K562 (cell line): ENCODE data around the gene IFI30. TPM values are rescaled to one million over a fixed set of nuclear protein-coding genes. Genes with fewer than 3 reads are reported as not detected.

Experiments
- AFF4 ChIP-seq: sonication (generic); formaldehyde crosslinking; IDR thresholded peaks from 2 replicates; pipeline ENCODE4 v1.8.0; 2023; ENCODE audit warnings: mild to moderate bottlenecking, missing genetic modification reagents
- ATF1 ChIP-seq, 2 experiments: fragments of 450-650 bp in 1 of 2; IDR thresholded peaks; 2 replicates each; pipeline ENCODE4 v1.6.1; 2016; ENCODE audit warnings: missing compliant biosample characterization in 1 of 2, missing genetic modification characterization in 1 of 2
- BCOR ChIP-seq: fragments of 450-650 bp; IDR thresholded peaks from 2 replicates; pipeline ENCODE4 v1.6.1; 2016
- BHLHE40 ChIP-seq: IDR thresholded peaks from 2 replicates; pipeline ENCODE4 v1.6.1; 2011; ENCODE audit warnings: low read length, improper control_type of control experiment
- BMI1 ChIP-seq: fragments of 150-350 bp; IDR thresholded peaks from 2 replicates; pipeline ENCODE4 v1.6.1; 2014; ENCODE audit warnings: low read length
- CBX3 ChIP-seq, 2 experiments: IDR thresholded peaks; 1 replicate in 1 of 2; 2 replicates in 1 of 2; pipeline ENCODE4 v1.6.1; 2012; ENCODE audit warnings: inconsistent platforms in 2 of 2, low read length in 2 of 2, borderline replicate concordance in 1 of 2, control low read depth in 1 of 2
- CREB3 ChIP-seq: fragments of 450-650 bp; conservative IDR thresholded peaks from 2 replicates; pipeline ENCODE4 v1.6.1; 2016; ENCODE audit warnings: missing genetic modification characterization, low read depth, mild to moderate bottlenecking, missing compliant biosample characterization, moderate library complexity
- ELK1 ChIP-seq: sonication (generic); formaldehyde crosslinking; IDR thresholded peaks from 2 replicates; pipeline ENCODE4 v1.8.1; 2022; ENCODE audit warnings: missing genetic modification reagents
- ESRRB ChIP-seq: fragments of 250-450 bp; sonication (Bioruptor Pico); IDR thresholded peaks from 2 replicates; pipeline ENCODE4 v1.5.0; 2020; ENCODE audit warnings: mild to moderate bottlenecking, moderate library complexity, borderline replicate concordance
- KDM5B ChIP-seq: fragments of 200-600 bp; sonication (generic); IDR thresholded peaks from 2 replicates; pipeline ENCODE4 v1.6.1; 2012; ENCODE audit warnings: low read depth, mild to moderate bottlenecking, moderate library complexity, low read length, control low read depth, inconsistent platforms; ENCODE audit not compliant: insufficient replicate concordance
- MAFF ChIP-seq: IDR thresholded peaks from 2 replicates; pipeline ENCODE4 v1.6.1; 2012; ENCODE audit warnings: low read length, improper control_type of control experiment
- PCBP1 ChIP-seq: fragments of 200-400 bp; formaldehyde crosslinking; IDR thresholded peaks from 2 replicates; pipeline ENCODE4 v1.6.1; 2018; ENCODE audit warnings: mild to moderate bottlenecking, low read depth, low read length; ENCODE audit not compliant: poor library complexity, severe bottlenecking
- POLR2G ChIP-seq: fragments of 200-400 bp; formaldehyde crosslinking; IDR thresholded peaks from 2 replicates; pipeline ENCODE4 v1.6.1; 2017; ENCODE audit warnings: low read depth, mild to moderate bottlenecking, antibody characterized with exemption, low read length, moderate library complexity
- PTBP1 ChIP-seq: fragments of 200-400 bp; formaldehyde crosslinking; IDR thresholded peaks from 2 replicates; pipeline ENCODE4 v1.6.1; 2017; ENCODE audit warnings: low read depth, low read length
- RBFOX2 ChIP-seq: fragments of 200-400 bp; formaldehyde crosslinking; IDR thresholded peaks from 2 replicates; pipeline ENCODE4 v1.6.1; 2017; ENCODE audit warnings: low read depth, mild to moderate bottlenecking, low read length, moderate library complexity
- VEZF1 ChIP-seq: fragments of 200-800 bp; sonication (Bioruptor generic); IDR thresholded peaks from 2 replicates; pipeline ENCODE4 v1.6.1; 2017; ENCODE audit warnings: missing genetic modification characterization, missing compliant biosample characterization
- ZNF253 ChIP-seq: fragments of 250-450 bp; sonication (Bioruptor Pico); conservative IDR thresholded peaks from 2 replicates; pipeline ENCODE4 v1.6.1; 2021; ENCODE audit warnings: mild to moderate bottlenecking
- ZNF408 ChIP-seq: fragments of 250-450 bp; sonication (Bioruptor Pico); IDR thresholded peaks from 2 replicates; pipeline ENCODE4 v1.4.0; 2020; ENCODE audit warnings: low read depth, mild to moderate bottlenecking, moderate library complexity
- ZNF717 ChIP-seq: fragments of 250-450 bp; sonication (Bioruptor Pico); IDR thresholded peaks from 2 replicates; pipeline ENCODE4 v1.5.0; 2021
- ZNF79 ChIP-seq: fragments of 250-450 bp; sonication (Bioruptor Pico); IDR thresholded peaks from 2 replicates; pipeline ENCODE4 v1.4.0; 2020; ENCODE audit warnings: low read depth, mild to moderate bottlenecking, moderate library complexity
- ZNF830 ChIP-seq: fragments of 250-450 bp; sonication (Bioruptor Pico); IDR thresholded peaks from 2 replicates; pipeline ENCODE4 v1.5.0; 2021; ENCODE audit warnings: mild to moderate bottlenecking
- ZSCAN29 ChIP-seq: fragments of 450-650 bp; IDR thresholded peaks from 2 replicates; pipeline ENCODE4 v1.6.1; 2017
- polyA plus RNA-seq, 8 experiments: library from polyadenylated mRNA; depleted of rRNA in 4 of 8; stranded (reverse) in 5 of 8; unstranded in 3 of 8; fragments of >200 nt; fragmentation: Nextera tagmentation in 2 of 8; fragmentation: Illumina TruSeq in 1 of 8; extraction: Ambion mirVana in 2 of 8; extraction: Trizol in 1 of 8; gene quantifications; 2 replicates each; pipeline versions ENCODE4 v1.2.1 to v1.2.3, GENCODE V29; 2011 to 2014; ENCODE audit warnings: inconsistent platforms in 1 of 8, missing spikeins in 1 of 8
- total RNA-seq, 7 experiments: library from RNA; depleted of rRNA in 6 of 7; stranded (reverse); fragments of >200 nt in 6 of 7; fragmentation: Illumina TruSeq in 2 of 7; extraction: Trizol in 2 of 7; gene quantifications; 2 replicates each; pipeline versions ENCODE4 v1.2.1 to v1.2.3, GENCODE V29; 2011 to 2021; ENCODE audit warnings: low replicate concordance in 1 of 7

Gene IFI30
- total and polyA plus RNA-seq, 9 of the 15 experiments (the other 6 are each of a cell fraction or from before 2014, with no cell fraction given) = 63.7 to 430 (median 109) TPM

GRCh38 chr19:18160493-18160970, 13.1 kb upstream of the IFI30 start (continued):
- TF ChIP-seq AFF4 (CRISPR knock-in tag) (no peak), CREB3 (tag) (0 out of 2 replicates have a peak, but pooled peaks have one; percentile 39), MAFF (no peak), POLR2G (peak; percentile 53), RBFOX2 (peak; percentile 70), BHLHE40 (no peak), ZSCAN29 (no peak), ZNF79 (CRISPR knock-in tag) (no peak), ZNF408 (no peak), BMI1 (no peak), PTBP1 (0 out of 2 replicates have a peak, but pooled peaks have one; percentile 63), CBX3 (IDR thresholded peaks at IDR 0.05; ENCODE audit: borderline replicate concordance in 1 of 2, low read length in 2 of 2) (no peak), VEZF1 (CRISPR knock-in tag) (no peak), KDM5B (peak; percentile 18), BCOR (peak; percentile 90), ATF1 (CRISPR knock-in tag; IDR thresholded peaks at IDR 0.05) (no peak), ATF1 (tag; IDR thresholded peaks at IDR 0.05) (0 out of 2 replicates have a peak, but pooled peaks have one; percentile 28), ZNF830 (CRISPR knock-in tag) (no peak), PCBP1 (peak; percentile 70), ELK1 (CRISPR knock-in tag) (no peak), ESRRB (CRISPR knock-in tag) (no peak), ZNF253 (CRISPR knock-in tag) (no peak), ZNF717 (0 out of 2 replicates have a peak, but pooled peaks have one; percentile 23)
